ENCODE data around the gene MTCH1.

MTCH1 gene

DNA sequence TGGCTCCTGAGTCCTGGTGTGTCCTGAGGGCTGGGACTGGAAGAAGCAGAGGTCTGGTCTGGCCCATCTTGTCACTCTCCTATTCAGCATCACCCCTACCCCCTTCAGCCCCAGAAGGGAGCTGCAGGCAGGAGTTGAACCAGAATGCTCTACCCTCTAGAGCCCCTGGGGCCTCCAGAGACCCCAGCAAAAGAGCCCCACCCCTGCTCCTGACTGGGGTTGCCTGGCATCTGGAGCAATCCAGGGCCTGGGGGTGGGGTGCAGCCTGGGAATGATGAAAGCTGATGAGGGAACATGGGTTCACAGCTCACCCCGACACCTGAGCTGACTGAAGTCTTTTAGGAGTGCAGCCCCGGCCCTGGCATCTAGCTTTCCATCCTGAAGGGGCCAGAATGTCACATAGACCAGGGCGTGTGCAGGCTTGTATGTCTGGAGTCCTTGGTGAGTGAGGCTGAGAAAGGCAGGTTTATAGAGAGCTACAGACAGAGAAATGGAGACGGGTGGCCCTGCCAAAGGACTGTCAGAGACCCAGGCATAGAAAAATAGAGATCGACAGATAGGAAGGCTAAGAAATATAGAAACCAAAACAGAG, 31.7 kb upstream of the MTCH1 start:
- no peak for DNase-seq (ENCODE audit: low spot score)

DNA sequence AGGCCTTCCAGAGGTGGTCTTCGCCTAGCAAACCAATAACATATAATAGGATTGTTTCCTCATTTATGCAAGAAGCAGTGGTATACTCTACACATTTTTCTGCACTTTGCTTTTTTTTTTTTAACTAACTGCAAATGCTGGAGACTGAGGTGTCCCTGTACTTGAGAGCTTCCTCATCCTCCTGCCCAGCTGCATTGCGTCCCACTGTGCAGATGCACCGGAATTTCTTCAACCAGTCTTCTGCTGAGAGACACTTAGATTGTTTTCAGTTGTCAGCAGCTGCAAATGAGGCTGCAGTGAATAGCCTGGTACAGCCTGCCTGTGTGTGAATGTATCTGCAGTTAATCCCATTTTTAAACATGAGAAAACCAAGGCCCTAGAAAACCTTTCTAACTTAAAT, 31.0 kb upstream of the MTCH1 start:
- DNase-seq (ENCODE audit: low spot score), result no peak

DNA sequence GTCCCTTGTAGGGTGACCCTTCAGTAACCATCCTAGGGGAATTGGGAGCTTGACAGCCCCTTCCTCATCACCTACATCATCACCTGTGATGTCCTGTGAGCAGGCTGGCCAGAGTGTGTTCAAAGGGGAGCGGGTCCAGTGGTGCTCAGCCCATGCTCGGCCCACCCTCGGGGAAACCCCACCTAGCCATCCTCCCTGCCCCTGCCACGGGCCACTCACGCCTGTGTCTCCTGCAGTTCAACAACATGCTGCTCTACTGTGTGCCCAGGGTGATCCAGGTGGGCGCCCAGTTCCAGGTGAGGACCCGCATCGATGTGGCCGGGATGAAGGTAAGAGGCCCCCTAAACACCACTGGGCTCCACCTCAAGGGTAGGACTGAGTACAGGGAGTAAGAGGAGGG, 29.5 kb upstream of the MTCH1 start:
- no peak for DNase-seq (ENCODE audit: low spot score)

DNA sequence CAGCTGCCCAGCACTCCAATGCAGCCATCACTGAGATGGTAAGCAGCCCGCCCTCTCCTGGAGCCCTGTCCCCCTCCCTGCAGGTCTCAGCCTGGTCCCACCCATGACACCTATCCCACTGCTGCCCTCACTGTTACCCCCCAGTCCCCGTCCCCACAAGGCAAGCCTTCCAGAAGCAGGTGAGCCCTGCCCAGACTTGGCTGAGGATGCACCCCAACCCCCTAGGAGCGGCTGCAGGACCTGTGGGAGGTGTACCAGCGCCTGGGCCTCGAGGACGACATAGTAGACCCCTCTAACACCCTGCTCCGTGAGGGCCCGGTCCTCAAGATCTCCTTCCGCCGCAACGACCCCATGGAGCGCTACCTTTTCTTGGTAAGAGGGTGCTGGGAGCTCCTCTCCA, 28.7 kb upstream of the MTCH1 start:
- no peak for DNase-seq (ENCODE audit: low spot score)

DNA sequence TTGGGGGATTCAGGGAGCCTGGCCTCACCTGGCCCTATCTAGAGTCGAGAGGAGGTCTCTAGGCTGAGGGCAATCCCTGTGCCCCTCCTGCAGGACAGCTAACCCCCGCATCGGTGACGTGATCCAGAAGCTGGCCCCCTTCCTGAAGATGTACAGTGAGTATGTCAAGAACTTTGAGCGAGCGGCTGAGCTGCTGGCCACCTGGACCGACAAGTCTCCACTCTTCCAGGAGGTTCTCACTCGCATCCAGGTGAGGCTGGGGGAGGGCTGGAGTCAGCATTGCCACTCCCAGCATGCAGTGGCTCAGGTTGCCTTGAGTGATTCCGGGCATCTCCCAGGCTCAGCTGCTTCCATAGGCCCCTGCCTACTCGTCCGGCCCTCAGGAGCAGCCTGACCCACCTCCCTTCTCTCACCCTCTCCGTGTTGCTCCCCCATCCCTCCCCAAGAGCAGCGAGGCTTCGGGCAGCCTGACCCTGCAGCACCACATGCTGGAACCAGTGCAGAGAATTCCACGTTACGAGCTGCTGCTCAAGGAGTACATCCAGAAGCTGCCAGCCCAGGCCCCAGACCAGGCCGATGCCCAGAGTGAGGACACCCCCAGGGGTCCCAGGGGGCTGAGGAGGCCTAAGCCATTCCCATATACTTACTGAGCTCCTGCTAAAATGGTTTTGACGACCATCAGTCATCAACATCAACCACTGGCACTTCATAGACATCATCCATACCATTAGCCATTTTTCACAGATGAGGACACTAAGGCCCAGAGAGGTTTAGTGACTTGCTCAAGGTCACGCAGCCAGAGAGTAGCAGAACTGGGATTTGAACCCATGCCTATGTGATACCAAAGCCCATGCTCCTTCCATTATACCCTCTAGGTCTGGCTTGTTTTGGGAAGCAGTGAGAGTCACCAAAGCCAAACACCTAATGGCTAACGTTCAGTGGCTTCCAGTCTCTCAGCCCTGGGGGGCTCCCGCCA, 27.8 kb upstream of the MTCH1 start:
- no peak for DNase-seq (ENCODE audit: low spot score)

- DNase-seq (ENCODE audit: low spot score), result no peak
These were observed 25.8 kb upstream of the MTCH1 start for GRCh38 chr6:37011656-37012378.

DNA sequence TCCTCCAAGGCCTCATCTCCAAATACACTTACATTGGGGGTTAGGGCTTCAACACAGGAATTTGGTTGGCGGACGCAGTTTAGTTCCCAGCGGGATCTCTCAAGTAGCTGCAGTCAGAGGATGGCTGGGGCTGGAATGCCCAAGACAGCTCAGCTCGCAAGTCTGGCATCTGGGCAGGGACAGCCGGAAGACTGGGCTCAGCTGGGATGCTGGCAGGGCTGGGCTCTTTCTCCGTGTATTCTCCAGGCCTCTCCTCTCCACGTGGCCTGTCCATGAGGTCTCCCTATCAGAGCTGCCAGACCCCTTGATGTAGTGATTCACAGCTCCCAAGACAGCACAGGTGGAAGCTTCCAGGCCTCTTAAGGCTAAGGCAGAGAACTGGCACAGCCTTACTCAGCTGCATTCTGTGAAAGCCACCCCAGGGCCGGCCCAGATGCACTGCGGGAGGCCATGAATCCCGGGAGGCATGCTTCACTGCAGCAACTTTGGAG, 24.5 kb upstream of the MTCH1 start:
- no peak for DNase-seq (ENCODE audit: low spot score)

DNA sequence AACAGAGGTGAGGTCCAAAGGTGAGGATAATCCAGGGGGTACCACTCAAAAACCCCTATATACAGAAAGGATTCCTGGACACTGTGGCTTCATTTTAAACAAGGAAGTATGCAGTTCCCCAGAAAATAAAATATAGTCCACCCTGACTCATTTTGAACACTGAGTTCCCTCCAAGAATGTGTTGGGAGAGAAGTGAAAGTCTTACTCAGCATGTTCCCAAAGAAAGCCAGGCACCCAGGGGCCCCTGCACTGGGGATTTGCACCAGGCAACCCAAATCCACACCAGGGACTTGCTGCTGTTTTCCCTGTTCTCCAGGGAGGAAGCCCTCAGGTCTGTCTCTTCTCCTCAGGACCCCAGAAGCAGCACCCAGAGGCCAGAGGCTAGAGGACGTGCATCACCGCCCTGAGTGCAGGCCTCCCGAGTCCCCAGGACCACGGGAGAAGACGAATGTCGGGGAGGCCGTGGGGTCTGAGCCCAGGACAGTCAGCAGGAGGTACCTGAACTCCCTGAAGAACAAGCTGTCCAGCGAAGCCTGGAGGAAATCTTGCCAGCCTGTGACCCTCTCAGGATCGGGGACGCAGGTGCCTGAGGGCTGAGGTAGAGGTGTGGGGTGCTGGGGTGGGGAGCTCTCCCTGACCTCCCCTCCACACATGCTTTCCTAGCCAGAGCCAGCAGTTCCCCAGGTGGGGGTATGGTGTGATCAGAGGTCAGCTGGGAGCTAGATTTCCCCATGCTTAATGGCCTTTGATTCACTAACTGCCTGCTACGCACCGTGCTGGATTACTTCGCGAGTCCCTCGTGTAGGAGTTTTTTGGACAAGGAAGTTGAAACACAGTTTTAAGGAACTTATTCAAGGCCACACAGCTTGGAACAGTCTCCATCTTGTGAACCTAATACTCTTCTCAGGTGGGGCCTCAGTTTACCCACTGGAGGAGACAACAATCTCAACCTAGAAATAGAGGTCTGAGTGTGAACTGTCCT, 22.8 kb upstream of the MTCH1 start:
- no peak for DNase-seq (ENCODE audit: low spot score)

GRCh38 chr6:37007340-37008043, 21.5 kb upstream of the MTCH1 start:
- no peak for DNase-seq (ENCODE audit: low spot score)

- no peak for DNase-seq (ENCODE audit: low spot score)
These were observed 20.9 kb upstream of the MTCH1 start for GRCh38 chr6:37006793-37007339.

- no peak for DNase-seq (ENCODE audit: low spot score)
These were observed 20.0 kb upstream of the MTCH1 start for GRCh38 chr6:37005827-37006567.

DNA sequence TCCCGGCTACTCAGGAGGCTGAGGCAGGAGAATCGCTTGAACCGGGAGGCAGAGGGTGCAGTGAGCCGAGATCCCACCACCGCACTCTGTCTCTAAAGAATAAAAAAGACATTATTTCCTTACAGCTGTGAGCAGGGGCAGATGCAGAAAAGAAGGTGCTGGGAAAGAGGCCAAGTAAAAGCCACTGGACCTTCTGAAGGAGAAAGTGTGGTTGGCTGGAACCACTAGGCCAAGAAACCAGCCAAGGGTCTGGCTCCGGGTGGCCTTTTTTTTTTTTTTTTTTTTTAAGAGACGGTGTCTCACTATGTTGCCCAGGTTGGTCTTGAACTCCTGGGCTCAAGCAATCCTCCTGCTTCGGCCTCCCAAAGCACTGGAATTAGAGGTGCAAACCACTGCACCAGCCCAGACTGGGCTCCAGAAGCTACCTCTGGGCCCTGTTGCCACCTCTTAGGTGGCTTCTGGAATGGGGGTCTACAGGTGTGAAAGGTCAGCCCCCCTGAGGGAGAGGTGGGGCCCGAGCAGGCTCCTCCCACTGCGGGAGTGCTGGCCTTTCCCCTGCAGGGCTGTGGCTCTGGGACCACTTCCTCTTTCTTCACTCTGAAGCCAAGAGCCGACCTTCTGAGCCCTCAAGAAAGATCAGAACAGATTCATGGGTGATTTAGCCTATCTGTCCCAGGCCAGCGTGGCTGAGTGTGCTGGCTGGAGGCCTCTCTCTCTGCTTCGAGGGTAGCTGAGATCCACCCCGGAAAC, 19.2 kb upstream of the MTCH1 start, which contains the start of gene FGD2:
Gene FGD2 (plus strand): TSS at position 595 of the 750 bp plus-strand sequence. CDS start 163 bp downstream, outside the sequence.
- DNase-seq (ENCODE audit: low spot score), result no peak

DNA sequence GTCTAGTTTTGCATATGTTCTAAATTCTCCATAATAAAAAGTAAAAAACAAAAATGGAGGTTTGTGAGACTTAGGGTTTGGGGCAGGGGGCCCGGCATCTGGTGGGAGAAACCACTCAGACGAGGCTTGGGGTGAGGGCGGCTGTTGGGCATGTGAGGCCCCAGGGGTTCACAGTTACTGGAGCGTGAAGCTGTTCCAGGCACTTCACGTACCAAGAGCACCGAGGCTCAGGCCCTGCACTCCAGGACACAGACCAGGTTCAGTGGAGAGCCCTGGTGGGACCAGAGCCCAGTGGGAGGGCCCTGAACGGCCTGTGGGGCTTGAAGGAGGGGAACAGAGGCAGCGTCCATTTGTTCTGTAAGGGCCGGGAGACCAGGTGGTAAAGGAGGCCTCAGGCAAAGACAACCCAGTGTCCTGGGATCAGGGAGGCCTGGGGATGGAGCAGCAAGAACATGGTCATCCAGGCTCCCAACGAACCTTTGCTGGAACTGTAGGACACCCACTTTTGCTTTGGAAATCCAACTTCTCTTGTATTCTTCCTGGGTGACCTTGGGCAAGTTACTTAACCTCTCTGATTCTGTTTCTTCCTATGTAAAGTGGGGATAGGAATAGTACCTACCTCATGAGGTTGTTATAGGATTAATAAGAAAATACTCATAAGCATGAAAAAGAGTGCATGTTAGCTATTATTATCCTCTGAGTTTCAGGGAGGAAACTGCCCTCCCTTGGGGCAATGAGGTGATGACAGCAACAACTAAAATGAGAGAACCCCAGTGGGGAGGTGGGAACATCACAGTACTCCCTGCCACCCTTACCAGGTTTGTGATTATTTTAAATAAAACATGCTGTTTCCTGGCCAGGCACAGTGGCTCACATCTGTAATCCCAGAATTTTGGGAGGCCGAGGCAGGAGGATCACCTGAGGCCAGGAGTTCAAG, 18.3 kb upstream of the MTCH1 start:
- no peak for DNase-seq (ENCODE audit: low spot score)

DNA sequence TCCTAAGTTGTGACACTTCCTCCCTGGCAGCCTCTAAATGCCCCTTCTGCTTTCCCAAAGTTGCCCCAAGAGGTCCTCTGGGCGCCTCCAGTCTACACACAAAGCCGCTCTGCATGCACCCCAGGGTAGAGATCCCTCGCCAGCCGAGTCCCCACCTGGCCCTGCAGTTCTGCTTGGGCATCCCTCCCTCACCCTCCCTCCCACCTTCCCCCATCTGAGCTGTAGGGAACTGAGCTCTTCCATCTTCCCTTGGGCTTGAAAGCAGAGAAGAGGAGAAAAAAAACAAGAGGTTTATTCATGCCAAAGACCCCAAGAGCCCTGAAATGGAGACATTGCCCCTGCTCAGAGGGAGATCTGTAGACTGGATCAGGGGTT, 13.7 kb upstream of the MTCH1 start:
- no peak for DNase-seq (ENCODE audit: low spot score)

- no peak for DNase-seq (ENCODE audit: low spot score)
These were observed 13.2 kb upstream of the MTCH1 start for GRCh38 chr6:36999061-36999750.

DNA sequence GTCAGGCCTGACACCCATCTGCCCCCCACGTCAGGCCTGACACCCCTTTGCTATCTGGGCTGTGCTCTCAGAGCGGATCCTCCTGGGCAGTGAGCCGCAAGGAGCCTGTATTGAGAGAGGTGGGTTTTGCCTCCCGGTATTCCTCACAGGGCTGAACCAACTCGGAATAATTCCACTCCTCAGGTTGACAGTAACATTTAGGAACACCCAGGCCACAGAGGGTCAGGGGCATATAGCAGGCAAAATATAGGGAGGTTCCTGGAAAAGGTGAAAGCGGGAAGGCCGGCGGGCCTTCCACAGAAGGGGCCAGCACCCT, 12.7 kb upstream of the MTCH1 start:
- DNase-seq (ENCODE audit: low spot score), result no peak

Measured in left forelimb (tissue), 1 donor.